ENCODE measurements around the gene PRKCH.
A peak's percentile ranks its signal among the peaks of the same experiment; 100 is the strongest.
"Not testable (repeated sequence)": the region's sequence is repeated elsewhere in the genome, so short reads cannot be mapped to it uniquely, and the experiment has no call there.

Gene PRKCH

DNA sequence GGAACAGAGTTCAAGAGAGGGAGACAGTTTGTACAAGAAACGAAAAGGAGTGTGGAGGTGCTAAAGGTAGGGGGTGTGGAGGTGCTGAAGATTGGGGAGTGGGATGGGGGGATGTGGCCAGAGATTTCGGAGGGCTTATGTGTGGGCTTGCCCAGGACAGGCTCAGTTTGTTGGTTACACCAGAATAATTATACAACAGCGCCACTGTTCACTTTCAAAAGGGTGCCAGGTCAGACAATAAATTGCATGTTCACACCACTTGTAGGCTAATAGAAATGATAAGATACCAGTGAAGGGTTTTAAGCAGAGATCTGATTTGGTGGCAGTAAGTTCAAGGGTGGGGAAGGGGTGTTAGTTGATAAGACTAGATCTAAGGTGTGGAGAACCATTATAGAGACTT is 75.3 kb downstream of the PRKCH start:
- no peak for DNase-seq

- DNase-seq, result no peak
These were observed 76.2 kb downstream of the PRKCH start for GRCh38 chr14:61397615-61398014.

DNA sequence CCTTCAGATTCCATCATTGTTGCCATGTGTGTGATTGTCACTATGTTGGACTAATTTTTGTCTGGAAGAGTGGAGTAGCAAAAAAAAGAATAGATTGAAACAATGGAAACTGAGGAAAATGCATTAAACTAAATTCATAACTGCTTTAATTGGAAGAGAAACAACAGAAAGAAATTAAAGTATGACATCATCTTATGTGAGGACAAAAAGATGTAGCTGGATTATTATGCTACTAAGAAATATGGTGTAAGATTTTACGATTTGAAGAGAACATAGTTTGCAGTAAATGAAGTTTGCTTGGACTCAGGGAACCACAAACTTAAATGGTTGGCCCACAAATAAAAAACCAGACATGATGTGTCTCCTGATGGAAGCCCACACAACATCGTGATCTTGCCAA is 76.8 kb downstream of the PRKCH start:
- DNase-seq, result no peak

- DNase-seq, result no peak
These were observed 78.0 kb downstream of the PRKCH start for GRCh38 chr14:61399365-61399764.

- DNase-seq, result no peak
These were observed 80.1 kb downstream of the PRKCH start for GRCh38 chr14:61401461-61401860.

DNA sequence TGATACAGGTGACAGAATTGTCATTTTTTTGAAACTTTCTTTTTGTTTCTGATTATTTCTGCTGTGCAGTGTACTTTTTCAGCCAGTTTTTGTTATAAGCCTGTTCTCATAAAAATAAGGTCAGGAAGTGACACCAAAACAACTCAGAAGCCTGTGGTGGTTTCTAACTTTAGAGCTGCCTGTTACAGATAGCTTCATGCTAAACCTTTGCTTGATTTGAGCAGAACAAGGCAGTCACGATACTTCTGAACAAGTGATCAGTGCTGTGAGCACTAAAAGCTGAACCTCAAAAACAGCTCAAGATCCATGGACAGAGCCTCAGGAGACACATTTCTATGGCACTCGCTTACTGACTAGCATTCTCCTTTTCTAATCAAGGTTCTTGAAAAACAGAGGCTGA is 82.0 kb downstream of the PRKCH start:
- no peak for DNase-seq

DNA sequence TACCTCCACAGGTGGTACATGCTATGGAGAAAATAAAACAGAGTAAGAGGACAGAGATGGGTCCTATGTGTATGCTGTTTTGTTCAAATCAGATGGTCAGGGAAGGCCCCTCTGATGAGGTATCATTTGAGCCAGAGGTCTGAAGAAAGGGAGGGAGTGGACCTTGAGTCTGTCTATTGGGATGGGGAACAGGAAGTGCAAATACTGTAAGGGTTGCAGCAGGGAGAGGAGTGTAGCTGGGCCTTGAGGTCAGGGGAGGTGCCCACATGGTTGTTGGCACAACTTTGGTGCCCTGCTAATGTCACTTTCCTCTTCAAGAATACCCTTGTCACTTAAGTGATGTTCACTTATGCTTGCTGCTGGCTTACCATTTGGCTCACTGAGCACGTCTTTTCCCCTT is 83.3 kb downstream of the PRKCH start:
- no peak for DNase-seq

DNA sequence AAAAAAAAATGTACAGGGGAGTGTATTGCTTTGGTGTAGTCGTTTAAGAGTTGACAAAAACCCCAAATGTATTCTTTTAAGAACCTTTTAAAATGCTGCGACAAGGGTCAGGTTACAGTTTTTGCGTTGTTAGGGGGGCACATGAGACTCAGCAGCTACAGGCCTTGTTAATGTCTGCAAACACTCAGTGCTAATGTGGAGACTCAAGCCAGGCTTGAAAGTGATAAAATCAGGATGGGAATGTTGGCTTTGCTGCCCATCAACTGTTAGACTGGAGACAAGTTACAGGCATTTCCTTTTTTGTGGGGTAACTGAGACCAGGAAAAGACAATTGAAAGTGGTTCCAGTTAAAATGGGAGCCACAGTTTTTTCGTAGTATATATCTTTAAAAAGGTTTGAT is 84.8 kb downstream of the PRKCH start:
- DNase-seq, result no peak

- DNase-seq, result no peak
These were observed 85.3 kb downstream of the PRKCH start for GRCh38 chr14:61406675-61407074.

GRCh38 chr14:61408498-61408897 is 87.1 kb downstream of the PRKCH start:
- DNase-seq, result no peak

GRCh38 chr14:61409782-61410181 is 88.4 kb downstream of the PRKCH start:
- no peak for DNase-seq

GRCh38 chr14:61415934-61416333 is 94.6 kb downstream of the PRKCH start:
- not testable (repeated sequence) for DNase-seq

GRCh38 chr14:61416591-61416990 is 95.2 kb downstream of the PRKCH start:
- no peak for DNase-seq

- DNase-seq, result no peak
These were observed 95.8 kb downstream of the PRKCH start for GRCh38 chr14:61417141-61417540.

GRCh38 chr14:61417883-61418455 is 96.6 kb downstream of the PRKCH start:
- no peak for DNase-seq

- DNase-seq, result no peak
These were observed 97.4 kb downstream of the PRKCH start for GRCh38 chr14:61418746-61419145.

DNA sequence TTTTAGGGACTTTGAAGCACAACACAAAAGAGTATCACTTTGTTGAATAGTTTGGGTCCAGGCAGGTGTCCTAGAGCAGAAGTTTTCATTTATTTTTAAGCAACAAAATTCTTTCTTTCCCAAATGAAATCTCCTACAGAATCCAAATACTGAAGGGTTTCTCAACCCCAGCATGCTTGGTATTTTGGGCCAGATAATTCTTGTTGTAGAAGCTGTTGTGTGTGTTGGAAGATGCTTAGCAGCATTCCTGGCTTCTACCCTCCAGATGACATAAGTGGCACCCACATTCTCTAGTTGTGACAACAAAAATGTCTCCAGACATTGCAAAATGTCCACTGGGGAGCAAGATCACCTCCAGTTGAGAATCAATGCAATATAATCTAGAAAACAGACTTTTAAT is 97.8 kb downstream of the PRKCH start:
- no peak for DNase-seq

GRCh38 chr14:61420326-61420725 is 98.9 kb downstream of the PRKCH start:
- DNase-seq, result peak; percentile 32

- DNase-seq, result no peak
These were observed 100.0 kb downstream of the PRKCH start for GRCh38 chr14:61421212-61421923.

- no peak for DNase-seq
These were observed 104.7 kb downstream of the PRKCH start for GRCh38 chr14:61426048-61426447.

DNA sequence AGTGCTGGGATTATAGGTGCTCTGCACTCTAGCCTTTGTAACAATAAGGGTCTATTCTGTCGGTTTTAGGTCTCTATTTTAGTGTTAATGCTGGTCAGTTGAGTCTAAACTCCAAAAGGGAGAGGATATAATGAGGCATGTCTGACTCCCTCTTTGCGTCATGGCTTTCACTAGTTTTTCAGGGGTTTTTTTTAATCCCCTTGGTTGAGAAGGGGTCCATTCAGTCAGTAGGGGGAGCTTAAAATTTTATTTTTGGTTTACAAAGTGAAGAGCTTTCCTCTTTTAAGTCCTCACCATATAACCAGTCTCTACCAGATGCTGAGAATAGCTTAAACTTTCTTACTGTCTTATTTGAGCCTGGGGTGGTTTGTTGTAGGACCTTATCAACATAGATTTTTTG is 106.9 kb downstream of the PRKCH start:
- no peak for DNase-seq

GRCh38 chr14:61429316-61429715 is 107.9 kb downstream of the PRKCH start:
- no peak for DNase-seq

- no peak for DNase-seq
These were observed 108.8 kb downstream of the PRKCH start for GRCh38 chr14:61430066-61430757.

DNA sequence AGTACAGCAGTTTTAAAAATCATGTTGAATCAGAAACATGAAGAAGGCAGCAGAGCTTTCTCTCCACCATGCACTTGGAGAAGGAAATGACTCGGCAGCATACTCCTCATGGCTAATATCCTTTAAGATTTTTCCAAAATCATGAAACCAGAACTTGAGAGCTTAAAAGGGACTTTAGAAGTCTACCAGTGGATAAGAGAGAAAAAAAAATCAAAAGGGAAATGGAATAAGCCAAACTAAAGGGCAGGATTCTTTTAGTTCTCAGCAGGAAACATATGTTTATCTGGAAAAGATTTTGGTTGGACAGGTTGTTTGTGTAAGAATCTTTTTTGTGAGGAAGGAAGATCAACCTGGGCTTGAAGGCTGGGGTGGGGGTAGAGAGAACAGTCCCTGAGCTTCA is 111.8 kb downstream of the PRKCH start:
- DNase-seq, result no peak
